Measurements from ENCODE around the gene OR51F2.
"Not testable (repeated sequence)": the region's sequence is repeated elsewhere in the genome, so short reads cannot be mapped to it uniquely, and the experiment has no call there.

Gene OR51F2
- total RNA-seq: 0 reads per million in 2 donors

- DNase-seq: no peak
Observed at GRCh38 chr11:4821021-4821420, at the start of gene OR51F2. TSS of gene OR51F2 (plus strand) at chr11:4821321. CDS start at chr11:4821422, 101 bp downstream.

GRCh38 chr11:4782454-4782853, 38.7 kb upstream of the OR51F2 start:
- DNase-seq: no peak

GRCh38 chr11:4797206-4797605, 23.9 kb upstream of the OR51F2 start:
- no peak for DNase-seq

- DNase-seq: no peak
Observed at GRCh38 chr11:4798427-4799183, 22.5 kb upstream of the OR51F2 start.

- not testable (repeated sequence) for DNase-seq
Observed at GRCh38 chr11:4801316-4801715, 19.8 kb upstream of the OR51F2 start.

- DNase-seq: no peak
Observed at GRCh38 chr11:4804280-4804679, 16.8 kb upstream of the OR51F2 start, which contains the start of gene OR52R1. TSS of gene OR52R1 (minus strand) at chr11:4804380. CDS start at chr11:4804380, 0 bp downstream.

- no peak for DNase-seq
Observed at GRCh38 chr11:4808476-4808875, 12.6 kb upstream of the OR51F2 start.

GRCh38 chr11:4809246-4809645, 11.9 kb upstream of the OR51F2 start:
- no peak for DNase-seq

- DNase-seq: no peak
Observed at GRCh38 chr11:4825132-4825531, 4.0 kb downstream of the OR51F2 start.

GRCh38 chr11:4826425-4826824, 5.3 kb downstream of the OR51F2 start:
- no peak for DNase-seq

- DNase-seq: no peak
Observed at GRCh38 chr11:4830346-4830745, 9.2 kb downstream of the OR51F2 start.

GRCh38 chr11:4830909-4831308, 9.8 kb downstream of the OR51F2 start:
- DNase-seq: no peak

- DNase-seq: no peak
Observed at GRCh38 chr11:4839851-4840549, 18.9 kb downstream of the OR51F2 start.

- no peak for DNase-seq
Observed at GRCh38 chr11:4848908-4849532, 27.9 kb downstream of the OR51F2 start, which contains the start of gene OR51S1. TSS of gene OR51S1 (minus strand) at chr11:4849208. CDS start at chr11:4849208, 0 bp downstream.

GRCh38 chr11:4851033-4851432, 29.9 kb downstream of the OR51F2 start:
- DNase-seq: no peak

GRCh38 chr11:4854286-4854685, 33.2 kb downstream of the OR51F2 start:
- not testable (repeated sequence) for DNase-seq

GRCh38 chr11:4862447-4863236, 41.5 kb downstream of the OR51F2 start:
- DNase-seq: no peak

- no peak for DNase-seq
Observed at GRCh38 chr11:4863876-4864275, 42.8 kb downstream of the OR51F2 start.

- no peak for DNase-seq
Observed at GRCh38 chr11:4865855-4866254, 44.7 kb downstream of the OR51F2 start.
